ENCODE measurements around the gene PTTG1IP. TPM values are rescaled to one million over a fixed set of nuclear protein-coding genes. Genes with fewer than 3 reads are reported as not detected.

The PTTG1IP gene
- total and polyA plus RNA-seq, 2 of the 13 experiments (the other 11 are each of a cell fraction or from before 2014, with no cell fraction given), result 161 to 700 TPM

DNA sequence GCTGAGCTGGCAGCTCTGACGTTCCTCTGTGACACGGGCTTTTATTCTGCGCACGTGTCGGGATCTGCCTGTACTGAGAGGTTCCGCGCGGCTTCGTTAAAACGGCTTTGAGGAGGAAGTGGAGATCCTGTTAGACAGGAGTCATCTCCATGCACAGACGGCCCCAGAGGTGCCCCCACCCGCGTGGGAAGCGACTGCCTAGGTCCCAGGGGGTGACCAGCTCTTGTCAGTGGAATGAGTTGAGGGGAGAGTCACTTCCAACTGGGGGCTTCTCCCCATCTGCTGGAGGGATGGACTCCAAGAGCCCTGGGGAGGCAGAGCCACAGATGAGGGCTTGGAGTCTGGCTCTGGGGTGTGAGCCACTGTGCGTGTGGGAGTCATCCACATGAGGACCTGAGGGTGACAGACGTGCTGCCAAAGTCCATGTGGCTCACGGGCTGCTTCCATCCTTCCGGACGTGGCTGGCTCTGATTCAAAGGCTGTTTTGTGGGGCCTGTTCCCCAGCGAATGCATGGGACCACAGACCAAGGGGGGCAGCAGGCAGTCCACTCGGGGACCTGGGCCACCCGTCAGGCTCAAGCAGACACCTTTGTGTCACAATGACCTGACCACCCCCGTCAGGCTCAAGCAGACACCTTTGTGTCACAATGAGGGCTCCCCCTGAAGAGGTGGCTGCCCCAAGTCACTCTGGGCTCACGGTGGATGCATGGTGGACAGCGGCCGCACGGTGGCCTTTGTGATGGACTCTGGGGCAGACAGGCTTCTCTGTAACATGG, 26.8 kb downstream of the PTTG1IP start (continued):
- TF ChIP-seq PPARG (CRISPR knock-in tag; conservative IDR thresholded peaks at IDR 0.05) (no peak), HDAC1 (CRISPR knock-in tag; IDR thresholded peaks at IDR 0.05) (peak; percentile 54; the same call in 1 of the 2 replicates), MTF2 (CRISPR knock-in tag; IDR thresholded peaks at IDR 0.05; ENCODE audit: borderline replicate concordance) (peak; percentile 53; the same call in 1 of the 2 replicates), ZNF879 (CRISPR knock-in tag; IDR thresholded peaks at IDR 0.05) (no peak), SOX6 (IDR thresholded peaks at IDR 0.05) (no peak), SOX6 (CRISPR knock-in tag; IDR thresholded peaks at IDR 0.05) (peak; percentile 42), NFKBIZ (CRISPR knock-in tag; IDR thresholded peaks at IDR 0.05) (no peak), NCOA1 (CRISPR knock-in tag; IDR thresholded peaks at IDR 0.05) (0 out of 2 replicates have a peak, but pooled peaks have one; percentile 31), ZNF317 (CRISPR knock-in tag; IDR thresholded peaks at IDR 0.05) (peak; percentile 20; the same call in 1 of the 2 replicates), SIX1 (CRISPR knock-in tag; IDR thresholded peaks at IDR 0.05; ENCODE audit: borderline replicate concordance) (0 out of 2 replicates have a peak, but pooled peaks have one; percentile 14), CHCHD3 (CRISPR knock-in tag; IDR thresholded peaks at IDR 0.05) (no peak), HNF4G (IDR thresholded peaks at IDR 0.05; ENCODE audit: borderline replicate concordance, low read depth, low read length) (0 out of 2 replicates have a peak, but pooled peaks have one; percentile 44), HNF4G (CRISPR knock-in tag; IDR thresholded peaks at IDR 0.05; ENCODE audit: borderline replicate concordance, low read depth) (no peak), PHF20 (CRISPR knock-in tag; IDR thresholded peaks at IDR 0.05) (0 out of 2 replicates have a peak, but pooled peaks have one; percentile 20), ZNF296 (CRISPR knock-in tag; conservative IDR thresholded peaks at IDR 0.05) (0 out of 2 replicates have a peak, but pooled peaks have one; percentile 42), EHMT2 (IDR thresholded peaks at IDR 0.05; ENCODE audit: borderline replicate concordance, low read depth, low read length) (no peak)
- TF ChIP-seq, protein P1, sequence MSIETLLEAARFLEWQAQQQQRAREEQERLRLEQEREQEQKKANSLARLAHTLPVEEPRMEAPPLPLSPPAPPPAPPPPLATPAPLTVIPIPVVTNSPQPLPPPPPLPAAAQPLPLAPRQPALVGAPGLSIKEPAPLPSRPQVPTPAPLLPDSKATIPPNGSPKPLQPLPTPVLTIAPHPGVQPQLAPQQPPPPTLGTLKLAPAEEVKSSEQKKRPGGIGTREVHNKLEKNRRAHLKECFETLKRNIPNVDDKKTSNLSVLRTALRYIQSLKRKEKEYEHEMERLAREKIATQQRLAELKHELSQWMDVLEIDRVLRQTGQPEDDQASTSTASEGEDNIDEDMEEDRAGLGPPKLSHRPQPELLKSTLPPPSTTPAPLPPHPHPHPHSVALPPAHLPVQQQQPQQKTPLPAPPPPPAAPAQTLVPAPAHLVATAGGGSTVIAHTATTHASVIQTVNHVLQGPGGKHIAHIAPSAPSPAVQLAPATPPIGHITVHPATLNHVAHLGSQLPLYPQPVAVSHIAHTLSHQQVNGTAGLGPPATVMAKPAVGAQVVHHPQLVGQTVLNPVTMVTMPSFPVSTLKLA (IDR thresholded peaks at IDR 0.05), result peak; percentile 33; the same call in 1 of the 2 replicates
- TF ChIP-seq, protein P2, sequence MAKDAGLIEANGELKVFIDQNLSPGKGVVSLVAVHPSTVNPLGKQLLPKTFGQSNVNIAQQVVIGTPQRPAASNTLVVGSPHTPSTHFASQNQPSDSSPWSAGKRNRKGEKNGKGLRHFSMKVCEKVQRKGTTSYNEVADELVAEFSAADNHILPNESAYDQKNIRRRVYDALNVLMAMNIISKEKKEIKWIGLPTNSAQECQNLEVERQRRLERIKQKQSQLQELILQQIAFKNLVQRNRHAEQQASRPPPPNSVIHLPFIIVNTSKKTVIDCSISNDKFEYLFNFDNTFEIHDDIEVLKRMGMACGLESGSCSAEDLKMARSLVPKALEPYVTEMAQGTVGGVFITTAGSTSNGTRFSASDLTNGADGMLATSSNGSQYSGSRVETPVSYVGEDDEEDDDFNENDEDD (CRISPR knock-in tag; IDR thresholded peaks at IDR 0.05; ENCODE audit: borderline replicate concordance), result peak; percentile 60; the same call in 1 of the 2 replicates
- TF ChIP-seq, protein P3, sequence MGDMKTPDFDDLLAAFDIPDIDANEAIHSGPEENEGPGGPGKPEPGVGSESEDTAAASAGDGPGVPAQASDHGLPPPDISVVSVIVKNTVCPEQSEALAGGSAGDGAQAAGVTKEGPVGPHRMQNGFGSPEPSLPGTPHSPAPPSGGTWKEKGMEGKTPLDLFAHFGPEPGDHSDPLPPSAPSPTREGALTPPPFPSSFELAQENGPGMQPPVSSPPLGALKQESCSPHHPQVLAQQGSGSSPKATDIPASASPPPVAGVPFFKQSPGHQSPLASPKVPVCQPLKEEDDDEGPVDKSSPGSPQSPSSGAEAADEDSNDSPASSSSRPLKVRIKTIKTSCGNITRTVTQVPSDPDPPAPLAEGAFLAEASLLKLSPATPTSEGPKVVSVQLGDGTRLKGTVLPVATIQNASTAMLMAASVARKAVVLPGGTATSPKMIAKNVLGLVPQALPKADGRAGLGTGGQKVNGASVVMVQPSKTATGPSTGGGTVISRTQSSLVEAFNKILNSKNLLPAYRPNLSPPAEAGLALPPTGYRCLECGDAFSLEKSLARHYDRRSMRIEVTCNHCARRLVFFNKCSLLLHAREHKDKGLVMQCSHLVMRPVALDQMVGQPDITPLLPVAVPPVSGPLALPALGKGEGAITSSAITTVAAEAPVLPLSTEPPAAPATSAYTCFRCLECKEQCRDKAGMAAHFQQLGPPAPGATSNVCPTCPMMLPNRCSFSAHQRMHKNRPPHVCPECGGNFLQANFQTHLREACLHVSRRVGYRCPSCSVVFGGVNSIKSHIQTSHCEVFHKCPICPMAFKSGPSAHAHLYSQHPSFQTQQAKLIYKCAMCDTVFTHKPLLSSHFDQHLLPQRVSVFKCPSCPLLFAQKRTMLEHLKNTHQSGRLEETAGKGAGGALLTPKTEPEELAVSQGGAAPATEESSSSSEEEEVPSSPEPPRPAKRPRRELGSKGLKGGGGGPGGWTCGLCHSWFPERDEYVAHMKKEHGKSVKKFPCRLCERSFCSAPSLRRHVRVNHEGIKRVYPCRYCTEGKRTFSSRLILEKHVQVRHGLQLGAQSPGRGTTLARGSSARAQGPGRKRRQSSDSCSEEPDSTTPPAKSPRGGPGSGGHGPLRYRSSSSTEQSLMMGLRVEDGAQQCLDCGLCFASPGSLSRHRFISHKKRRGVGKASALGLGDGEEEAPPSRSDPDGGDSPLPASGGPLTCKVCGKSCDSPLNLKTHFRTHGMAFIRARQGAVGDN (CRISPR knock-in tag; IDR thresholded peaks at IDR 0.05), result peak; percentile 89
- TF ChIP-seq, protein P4, sequence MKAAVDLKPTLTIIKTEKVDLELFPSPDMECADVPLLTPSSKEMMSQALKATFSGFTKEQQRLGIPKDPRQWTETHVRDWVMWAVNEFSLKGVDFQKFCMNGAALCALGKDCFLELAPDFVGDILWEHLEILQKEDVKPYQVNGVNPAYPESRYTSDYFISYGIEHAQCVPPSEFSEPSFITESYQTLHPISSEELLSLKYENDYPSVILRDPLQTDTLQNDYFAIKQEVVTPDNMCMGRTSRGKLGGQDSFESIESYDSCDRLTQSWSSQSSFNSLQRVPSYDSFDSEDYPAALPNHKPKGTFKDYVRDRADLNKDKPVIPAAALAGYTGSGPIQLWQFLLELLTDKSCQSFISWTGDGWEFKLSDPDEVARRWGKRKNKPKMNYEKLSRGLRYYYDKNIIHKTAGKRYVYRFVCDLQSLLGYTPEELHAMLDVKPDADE (CRISPR knock-in tag; IDR thresholded peaks at IDR 0.05), result no peak

Measured in HepG2 (cell line).